ENCODE data around the gene FAM20C.

The FAM20C gene

GRCh38 chr7:154096-154799 is 38.1 kb upstream of the FAM20C start:
- ATAC-seq (ENCODE audit: low read depth), result no peak
- no peaks in the 10 kb centered on the region for H3K9me3 Mint-ChIP-seq
- H3K4me1 Mint-ChIP-seq, result peaks cover 3% of the 10 kb centered on the region
- no peak overlapping the region for H3K27ac Mint-ChIP-seq
- no peaks in the 10 kb centered on the region for H3K36me3 Mint-ChIP-seq
- DNase-seq (ENCODE audit: low spot score in 2 of 2), result no peak
- H3K4me3 Mint-ChIP-seq, result no peak overlapping the region
- peaks cover 2% of the 10 kb centered on the region for H3K27me3 Mint-ChIP-seq

- Mint-ChIP-seq H3K4me3 (no peak overlapping the region), H3K36me3 (no peaks in the 10 kb centered on the region), H3K4me1 (no peaks in the 10 kb centered on the region), H3K9me3 (no peaks in the 10 kb centered on the region), H3K27ac (no peak overlapping the region), H3K27me3 (peaks cover 2% of the 10 kb centered on the region)
- no peak for DNase-seq (ENCODE audit: low spot score in 2 of 2)
- ATAC-seq (ENCODE audit: low read depth), result no peak
Observed at GRCh38 chr7:155469-155900, 36.9 kb upstream of the FAM20C start.

- no peak for ATAC-seq (ENCODE audit: low read depth)
- Mint-ChIP-seq H3K9me3 (no peaks in the 10 kb centered on the region), H3K27me3 (peaks cover 2% of the 10 kb centered on the region)
Observed at GRCh38 chr7:156111-157007, 36.0 kb upstream of the FAM20C start.

GRCh38 chr7:157008-157310 is 35.4 kb upstream of the FAM20C start:
- no peaks in the 10 kb centered on the region for H3K4me1 Mint-ChIP-seq
- H3K27ac Mint-ChIP-seq, result no peak overlapping the region
- H3K4me3 Mint-ChIP-seq, result no peak overlapping the region

More at GRCh38 chr7:156111-157007, 36.0 kb upstream of the FAM20C start:
- H3K4me1 Mint-ChIP-seq, result no peaks in the 10 kb centered on the region
- no peak overlapping the region for H3K4me3 Mint-ChIP-seq
- H3K27ac Mint-ChIP-seq, result no peak overlapping the region
- H3K36me3 Mint-ChIP-seq, result no peaks in the 10 kb centered on the region
- no peak for DNase-seq (ENCODE audit: low spot score in 2 of 2)

GRCh38 chr7:157771-158625 is 34.4 kb upstream of the FAM20C start:
- ATAC-seq (ENCODE audit: low read depth) (no peak), DNase-seq (ENCODE audit: low spot score in 2 of 2) (no peak)
- H3K36me3 Mint-ChIP-seq, result no peaks in the 10 kb centered on the region
- no peaks in the 10 kb centered on the region for H3K9me3 Mint-ChIP-seq
- H3K4me3 Mint-ChIP-seq, result no peak overlapping the region
- peaks cover 2% of the 10 kb centered on the region for H3K27me3 Mint-ChIP-seq
- H3K27ac Mint-ChIP-seq, result no peak overlapping the region
- H3K4me1 Mint-ChIP-seq, result no peaks in the 10 kb centered on the region

More at GRCh38 chr7:157008-157310, 35.4 kb upstream of the FAM20C start:
- no peak for DNase-seq (ENCODE audit: low spot score in 2 of 2)
- no peaks in the 10 kb centered on the region for H3K36me3 Mint-ChIP-seq
- no peak for ATAC-seq (ENCODE audit: low read depth)
- peaks cover 2% of the 10 kb centered on the region for H3K27me3 Mint-ChIP-seq
- H3K9me3 Mint-ChIP-seq, result no peaks in the 10 kb centered on the region

- Mint-ChIP-seq H3K9me3 (no peaks in the 10 kb centered on the region), H3K36me3 (no peaks in the 10 kb centered on the region), H3K4me3 (no peak overlapping the region), H3K27ac (no peak overlapping the region), H3K27me3 (peaks cover 5% of the 10 kb centered on the region), H3K4me1 (no peaks in the 10 kb centered on the region)
- no peak for DNase-seq (ENCODE audit: low spot score in 2 of 2)
- ATAC-seq (ENCODE audit: low read depth), result no peak
Observed at GRCh38 chr7:158771-159170, 33.6 kb upstream of the FAM20C start.

- Mint-ChIP-seq H3K4me1 (no peaks in the 10 kb centered on the region), H3K36me3 (no peaks in the 10 kb centered on the region), H3K27ac (no peak overlapping the region), H3K9me3 (no peaks in the 10 kb centered on the region), H3K4me3 (no peak overlapping the region), H3K27me3 (peaks cover 6% of the 10 kb centered on the region)
- DNase-seq (ENCODE audit: low spot score in 2 of 2) (no peak), ATAC-seq (ENCODE audit: low read depth) (no peak)
Observed at GRCh38 chr7:159370-160270, 32.8 kb upstream of the FAM20C start.

GRCh38 chr7:160958-161725 is 31.2 kb upstream of the FAM20C start:
- Mint-ChIP-seq H3K27me3 (peaks cover 8% of the 10 kb centered on the region), H3K9me3 (no peaks in the 10 kb centered on the region), H3K4me3 (no peak overlapping the region), H3K27ac (no peak overlapping the region), H3K4me1 (no peaks in the 10 kb centered on the region), H3K36me3 (no peaks in the 10 kb centered on the region)
- ATAC-seq (ENCODE audit: low read depth) (no peak), DNase-seq (ENCODE audit: low spot score in 2 of 2) (no peak)

GRCh38 chr7:162632-163297 is 29.6 kb upstream of the FAM20C start:
- Mint-ChIP-seq H3K36me3 (no peaks in the 10 kb centered on the region), H3K9me3 (no peaks in the 10 kb centered on the region), H3K27ac (no peak overlapping the region), H3K4me3 (no peak overlapping the region), H3K4me1 (no peaks in the 10 kb centered on the region), H3K27me3 (peaks cover 13% of the 10 kb centered on the region)
- no peak for ATAC-seq (ENCODE audit: low read depth)
- DNase-seq (ENCODE audit: low spot score in 2 of 2), result no peak

GRCh38 chr7:163298-163695 is 29.1 kb upstream of the FAM20C start:
- ATAC-seq (ENCODE audit: low read depth) (no peak), DNase-seq (ENCODE audit: low spot score in 2 of 2) (no peak)
- Mint-ChIP-seq H3K36me3 (no peaks in the 10 kb centered on the region), H3K4me3 (no peak overlapping the region), H3K27ac (no peak overlapping the region), H3K27me3 (peaks cover 12% of the 10 kb centered on the region), H3K4me1 (no peaks in the 10 kb centered on the region), H3K9me3 (no peaks in the 10 kb centered on the region)

- Mint-ChIP-seq H3K4me3 (no peak overlapping the region), H3K9me3 (no peaks in the 10 kb centered on the region), H3K36me3 (no peaks in the 10 kb centered on the region), H3K27me3 (peaks cover 12% of the 10 kb centered on the region), H3K27ac (no peak overlapping the region), H3K4me1 (no peaks in the 10 kb centered on the region)
- no peak for DNase-seq (ENCODE audit: low spot score in 2 of 2)
- ATAC-seq (ENCODE audit: low read depth), result no peak
Observed at GRCh38 chr7:163971-164881, 28.1 kb upstream of the FAM20C start.
